HUDEP-2 (cell line): ENCODE results near the gene PDGFD.

Experiments used
- DNase-seq, 76 experiments: peaks; one replicate each; lab custom pipeline; 2025; ENCODE audit not compliant: unreplicated experiment in 76 of 76; lab: John Stamatoyannopoulos, UW

The PDGFD gene

DNA sequence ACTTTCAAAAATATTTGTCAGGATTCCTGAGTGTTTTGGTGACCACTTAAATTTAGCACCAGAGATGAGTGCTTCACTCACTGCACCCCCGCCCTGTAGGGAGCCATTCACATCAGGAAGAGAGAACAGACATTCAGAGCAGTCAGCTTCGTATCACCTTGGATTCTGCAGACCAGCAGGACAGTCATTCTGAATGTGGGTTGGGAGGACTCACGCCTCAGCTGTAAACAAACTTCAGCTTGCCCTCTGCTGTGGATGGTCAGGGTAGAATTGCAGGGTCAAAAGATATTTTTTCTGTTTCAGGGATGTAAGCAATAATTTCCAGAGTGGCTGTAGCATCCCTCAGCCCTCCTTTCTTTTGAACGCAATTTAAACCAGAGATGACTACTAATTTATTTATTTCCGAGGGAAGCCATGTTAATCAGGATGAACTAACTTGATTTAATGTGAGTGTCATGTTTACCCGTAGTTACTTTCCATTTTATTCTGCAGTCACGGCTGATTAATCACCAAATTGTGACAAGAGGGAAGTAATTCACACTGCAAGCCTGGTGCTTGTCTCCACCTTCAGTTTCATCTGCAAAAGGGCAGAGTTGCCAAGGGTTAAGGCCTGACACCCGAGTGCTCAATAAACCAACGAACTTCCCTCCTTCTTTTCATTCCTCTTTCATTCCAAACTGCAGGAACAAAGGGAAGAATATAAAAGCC lies 301.7 kb downstream of the PDGFD start:
- DNase-seq: peak in 2 of 76 experiments; percentile 11 to 33
